ENCODE data around the gene TFRC. TPM values are rescaled to one million over a fixed set of nuclear protein-coding genes. Genes with fewer than 3 reads are reported as not detected.
"Not testable (repeated sequence)": the region's sequence is repeated elsewhere in the genome, so short reads cannot be mapped to it uniquely, and the experiment has no call there.

The TFRC gene
- total and polyA plus RNA-seq, 3 experiments from 2014 or later = 15.9 to 687 (median 669) TPM

DNA sequence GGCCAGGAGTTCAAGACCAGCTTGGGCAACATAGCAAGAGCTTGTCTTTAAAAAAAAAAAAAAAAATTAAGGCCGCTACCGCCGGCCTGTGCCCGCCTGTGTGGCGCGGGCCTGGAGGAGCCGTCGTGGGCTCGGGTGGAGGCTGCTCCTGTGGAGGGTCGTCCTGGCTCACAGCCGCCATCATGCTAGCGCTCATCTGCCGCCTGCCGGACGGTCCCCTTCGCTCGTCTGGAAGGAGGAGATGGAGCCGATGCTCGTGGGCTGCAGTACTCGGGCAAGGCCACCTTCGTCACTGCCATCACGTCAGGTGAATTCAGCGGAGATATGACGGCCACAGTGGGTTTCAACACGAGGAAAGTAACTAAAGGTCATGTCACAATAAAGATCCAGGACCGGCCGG is 37.4 kb downstream of the TFRC start:
- H3K4me1 Mint-ChIP-seq = no peaks in the 10 kb centered on the region
- no peaks in the 10 kb centered on the region for H3K9me3 ChIP-seq (ENCODE audit: low read length)
- ChIA-PET POLR2A (interaction anchor here (0.6 kb wide), 1 partner anchor 52 kb away, joined by 7 read pairs; no protein-coding TSS in a partner anchor), CTCF (no interaction called here)
- no peaks in the 10 kb centered on the region for H3K4me1 ChIP-seq (ENCODE audit: insufficient read depth, low read length)
- peaks cover 14 to 31% (median 20%) of the 10 kb centered on the region in 3 donors for H3K36me3 Mint-ChIP-seq
- no peak overlapping the region for H3K4me3 ChIP-seq (ENCODE audit: low read length)
- H3K27ac ChIP-seq (ENCODE audit: low read depth, low read length) = no peak overlapping the region
- DNase-seq = no peak
- no peaks in the 10 kb centered on the region for H3K27me3 Mint-ChIP-seq
- no peak overlapping the region for H3K4me3 Mint-ChIP-seq
- no peaks in the 10 kb centered on the region for H3K27me3 ChIP-seq (ENCODE audit: insufficient read depth, low read length, poor library complexity, severe bottlenecking)
- H3K27ac Mint-ChIP-seq = no peak overlapping the region
- peaks cover 3 to 21% (median 12%) of the 10 kb centered on the region in 5 donors for H3K9me3 Mint-ChIP-seq
- H3K36me3 ChIP-seq (ENCODE audit: insufficient read depth, low read length) = no peaks in the 10 kb centered on the region

DNA sequence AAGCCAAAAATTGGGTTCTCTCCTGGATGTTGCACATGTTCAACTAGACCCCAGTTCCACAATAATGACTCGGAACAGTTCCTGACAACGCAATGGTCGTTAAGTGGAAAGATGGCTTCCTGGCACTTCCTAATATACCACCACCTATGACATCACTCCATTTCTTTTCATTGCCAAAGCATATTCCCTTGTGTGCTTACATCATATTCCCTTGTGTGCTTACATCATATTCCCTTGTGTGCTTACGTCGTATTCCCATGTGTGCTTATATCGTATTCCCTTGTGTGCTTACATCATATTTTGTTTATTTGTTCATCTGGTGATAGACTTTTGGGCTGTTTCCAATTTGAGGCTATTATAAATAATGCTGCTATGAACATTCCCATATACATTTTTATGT is 39.2 kb downstream of the TFRC start:
- no peak overlapping the region for H3K27ac ChIP-seq (ENCODE audit: low read depth, low read length)
- no peaks in the 10 kb centered on the region for H3K36me3 ChIP-seq (ENCODE audit: insufficient read depth, low read length)
- Mint-ChIP-seq H3K4me3 (no peak overlapping the region), H3K9me3 (peaks cover 3 to 22% (median 12%) of the 10 kb centered on the region in 5 donors), H3K27me3 (no peaks in the 10 kb centered on the region), H3K36me3 (peaks cover 9 to 18% (median 17%) of the 10 kb centered on the region in 3 donors), H3K27ac (no peak overlapping the region), H3K4me1 (no peaks in the 10 kb centered on the region)
- ChIA-PET CTCF (no interaction called here), POLR2A (no interaction called here)
- DNase-seq = no peak
- no peaks in the 10 kb centered on the region for H3K4me1 ChIP-seq (ENCODE audit: insufficient read depth, low read length)
- H3K4me3 ChIP-seq (ENCODE audit: low read length) = no peak overlapping the region
- no peaks in the 10 kb centered on the region for H3K9me3 ChIP-seq (ENCODE audit: low read length)
- no peaks in the 10 kb centered on the region for H3K27me3 ChIP-seq (ENCODE audit: insufficient read depth, low read length, poor library complexity, severe bottlenecking)

DNA sequence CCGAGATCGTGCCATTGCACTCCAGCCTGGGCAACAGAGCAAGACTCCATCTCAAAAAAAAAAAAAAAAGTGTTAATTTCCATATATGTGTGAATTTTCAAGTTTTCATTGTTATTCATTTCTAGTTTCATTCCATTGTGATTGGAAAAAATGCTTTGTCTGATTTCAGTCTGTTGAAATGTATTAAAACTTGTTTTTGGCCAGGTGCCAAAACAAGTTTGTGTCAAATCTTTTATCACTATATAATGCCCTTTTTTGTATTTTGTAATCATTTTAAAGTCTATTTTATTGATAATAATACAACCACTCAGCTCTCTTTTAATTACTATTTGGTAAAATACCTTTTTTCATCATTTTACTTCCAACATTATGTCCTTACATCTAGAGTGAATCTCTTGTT is 42.5 kb downstream of the TFRC start:
- Histone ChIP-seq H3K4me1 (ENCODE audit: insufficient read depth, low read length) (no peaks in the 10 kb centered on the region), H3K4me3 (ENCODE audit: low read length) (no peak overlapping the region), H3K27me3 (ENCODE audit: insufficient read depth, low read length, poor library complexity, severe bottlenecking) (no peaks in the 10 kb centered on the region), H3K36me3 (ENCODE audit: insufficient read depth, low read length) (no peaks in the 10 kb centered on the region), H3K27ac (ENCODE audit: low read depth, low read length) (no peak overlapping the region), H3K9me3 (ENCODE audit: low read length) (no peaks in the 10 kb centered on the region)
- Mint-ChIP-seq H3K27ac (no peak overlapping the region), H3K36me3 (peaks cover 6 to 16% (median 7%) of the 10 kb centered on the region in 3 donors), H3K4me3 (no peak overlapping the region), H3K27me3 (no peaks in the 10 kb centered on the region), H3K9me3 (peaks cover 3 to 22% (median 16%) of the 10 kb centered on the region in 5 donors), H3K4me1 (no peaks in the 10 kb centered on the region)
- POLR2A ChIA-PET = no interaction called here
- CTCF ChIA-PET = no interaction called here
- DNase-seq = no peak

DNA sequence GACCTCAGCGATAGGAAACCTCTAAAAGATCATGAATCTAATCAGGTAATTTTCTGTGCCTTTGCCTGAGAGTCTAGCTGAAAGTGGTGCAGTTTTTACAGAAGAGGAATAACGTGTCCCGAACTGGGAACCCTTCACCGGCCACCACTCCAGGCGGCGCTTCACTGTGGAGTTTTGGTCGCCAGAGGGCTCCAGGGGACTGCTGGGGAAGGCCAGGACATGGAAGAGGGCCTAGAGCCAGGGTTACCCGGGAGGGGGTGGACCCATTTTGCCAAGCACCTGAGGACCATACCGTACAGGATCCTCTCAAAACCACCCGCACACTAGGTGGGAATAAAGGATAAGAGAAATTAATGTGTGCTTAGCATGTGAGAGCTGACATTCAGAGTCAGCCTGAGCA is 55.8 kb downstream of the TFRC start:
- H3K9me3 Mint-ChIP-seq, CTCF ChIA-PET: not testable (repeated sequence)

DNA sequence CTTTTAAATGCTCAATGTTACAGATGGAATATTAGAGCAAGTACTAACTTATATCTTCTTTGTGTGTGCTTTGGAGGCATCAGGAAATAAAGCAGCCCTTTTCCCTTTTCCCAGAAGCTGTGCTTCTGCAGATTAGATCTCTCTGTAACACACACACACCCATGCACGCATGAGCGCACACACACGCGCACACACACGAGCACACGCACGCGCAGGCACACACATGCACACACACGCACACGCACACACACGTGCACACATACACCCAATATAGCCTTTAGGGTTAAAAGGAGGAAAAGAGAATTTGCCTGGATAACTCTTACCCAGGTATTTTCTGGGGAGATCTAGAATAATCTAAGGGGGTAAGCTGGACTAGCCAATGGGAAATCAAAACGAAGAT is 56.9 kb downstream of the TFRC start:
- DNase-seq = no peak
- ChIA-PET POLR2A (no interaction called here), CTCF (no interaction called here)
- Mint-ChIP-seq H3K4me3 (no peak overlapping the region), H3K27ac (no peak overlapping the region), H3K9me3 (no peaks in the 10 kb centered on the region), H3K27me3 (peaks cover 4 to 36% of the 10 kb centered on the region in 2 donors), H3K4me1 (no peaks in the 10 kb centered on the region), H3K36me3 (no peaks in the 10 kb centered on the region)
- no peaks in the 10 kb centered on the region for H3K27me3 ChIP-seq (ENCODE audit: insufficient read depth, low read length, poor library complexity, severe bottlenecking)
- no peak overlapping the region for H3K4me3 ChIP-seq (ENCODE audit: low read length)
- H3K36me3 ChIP-seq (ENCODE audit: insufficient read depth, low read length) = no peaks in the 10 kb centered on the region
- H3K4me1 ChIP-seq (ENCODE audit: insufficient read depth, low read length) = no peaks in the 10 kb centered on the region
- H3K27ac ChIP-seq (ENCODE audit: low read depth, low read length) = no peak overlapping the region
- H3K9me3 ChIP-seq (ENCODE audit: low read length) = no peaks in the 10 kb centered on the region

More for the DNA sequence above, 55.8 kb downstream of the TFRC start:
- H3K36me3 Mint-ChIP-seq; DNase-seq; H3K27ac Mint-ChIP-seq; H3K4me3 ChIP-seq (ENCODE audit: low read length); H3K4me3 Mint-ChIP-seq; H3K36me3 ChIP-seq (ENCODE audit: insufficient read depth, low read length); H3K27me3 ChIP-seq (ENCODE audit: insufficient read depth, low read length, poor library complexity, severe bottlenecking); H3K27ac ChIP-seq (ENCODE audit: low read depth, low read length); H3K9me3 ChIP-seq (ENCODE audit: low read length); POLR2A ChIA-PET; H3K4me1 Mint-ChIP-seq; H3K4me1 ChIP-seq (ENCODE audit: insufficient read depth, low read length): not testable (repeated sequence)
- H3K27me3 Mint-ChIP-seq = peaks cover 4 to 31% of the 10 kb centered on the region in 2 donors

DNA sequence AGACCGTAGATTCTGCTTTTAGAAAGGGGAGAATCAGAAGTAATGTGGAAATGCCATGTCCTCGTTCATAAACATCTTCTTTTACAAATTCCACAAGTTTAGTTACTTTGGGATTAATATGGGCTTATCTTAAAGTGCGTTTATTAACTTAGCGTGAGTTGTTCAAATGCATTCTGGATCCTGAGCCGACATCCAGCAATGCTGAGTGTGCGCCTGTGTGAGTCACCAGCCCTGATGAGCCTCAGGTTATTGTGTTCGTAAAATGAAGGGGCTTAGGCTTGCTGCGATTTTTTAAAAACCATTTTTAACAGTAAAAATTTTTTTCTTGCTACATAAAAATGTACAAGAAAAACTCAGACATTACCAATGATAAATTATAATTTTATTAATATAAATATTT is 57.9 kb downstream of the TFRC start:
- no peaks in the 10 kb centered on the region for H3K36me3 Mint-ChIP-seq
- no peaks in the 10 kb centered on the region for H3K9me3 Mint-ChIP-seq
- Histone ChIP-seq H3K27ac (ENCODE audit: low read depth, low read length) (no peak overlapping the region), H3K4me3 (ENCODE audit: low read length) (no peak overlapping the region), H3K9me3 (ENCODE audit: low read length) (no peaks in the 10 kb centered on the region), H3K4me1 (ENCODE audit: insufficient read depth, low read length) (no peaks in the 10 kb centered on the region), H3K36me3 (ENCODE audit: insufficient read depth, low read length) (no peaks in the 10 kb centered on the region), H3K27me3 (ENCODE audit: insufficient read depth, low read length, poor library complexity, severe bottlenecking) (no peaks in the 10 kb centered on the region)
- POLR2A ChIA-PET = no interaction called here
- CTCF ChIA-PET = no interaction called here
- H3K4me1 Mint-ChIP-seq = peaks cover 0 to 1% (median 0%) of the 10 kb centered on the region in 3 donors
- H3K27me3 Mint-ChIP-seq = peaks cover 6 to 36% of the 10 kb centered on the region in 2 donors
- H3K4me3 Mint-ChIP-seq = no peak overlapping the region
- no peak for DNase-seq
- no peak overlapping the region for H3K27ac Mint-ChIP-seq

DNA sequence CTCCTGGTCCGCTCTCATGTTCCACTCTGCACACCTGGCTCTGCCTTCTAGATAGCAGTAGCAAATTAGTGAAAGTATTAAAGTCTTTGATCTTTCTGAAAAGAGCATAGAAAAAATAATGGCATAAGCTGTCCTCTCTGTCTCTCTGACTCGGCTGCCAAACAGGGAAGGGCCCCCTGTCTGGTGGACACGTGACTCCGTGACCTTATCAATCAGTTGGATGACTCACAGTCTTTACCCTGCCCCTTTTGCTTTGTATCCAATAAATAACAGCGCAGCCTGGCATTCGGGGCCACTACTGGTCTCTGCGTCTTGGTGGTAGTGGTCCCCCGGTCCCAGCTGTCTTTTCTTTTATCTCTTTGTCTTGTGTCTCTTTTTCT is 59.4 kb downstream of the TFRC start:
- POLR2A ChIA-PET, CTCF ChIA-PET, H3K4me1 Mint-ChIP-seq: not testable (repeated sequence)

DNA sequence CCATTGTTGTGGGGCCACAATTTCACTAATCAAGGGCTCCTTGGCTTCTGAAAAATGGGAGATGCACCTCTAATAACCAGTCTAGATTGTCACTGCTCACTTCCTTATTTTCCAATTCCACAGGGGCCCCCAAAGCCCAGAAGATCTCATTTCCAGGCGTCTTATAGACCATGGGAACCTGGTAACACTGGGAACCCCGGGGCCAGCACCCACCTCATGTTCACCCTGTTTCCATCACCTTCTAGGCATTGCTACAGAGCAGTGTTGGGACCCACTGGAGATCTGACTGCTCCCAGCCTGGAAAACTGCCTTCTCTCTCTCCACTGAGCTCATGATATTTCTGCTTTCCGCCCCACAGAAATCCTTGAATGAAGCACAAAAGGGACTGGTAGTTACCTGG is 61.5 kb downstream of the TFRC start:
- Mint-ChIP-seq H3K27ac (peak overlapping the region in 1 of 8 donors; percentile 10), H3K4me3 (no peak overlapping the region), H3K9me3 (no peaks in the 10 kb centered on the region), H3K36me3 (no peaks in the 10 kb centered on the region), H3K4me1 (peaks cover 0 to 1% (median 0%) of the 10 kb centered on the region in 3 donors), H3K27me3 (peaks cover 6 to 21% of the 10 kb centered on the region in 2 donors)
- Histone ChIP-seq H3K4me1 (ENCODE audit: insufficient read depth, low read length) (no peaks in the 10 kb centered on the region), H3K9me3 (ENCODE audit: low read length) (no peaks in the 10 kb centered on the region), H3K36me3 (ENCODE audit: insufficient read depth, low read length) (no peaks in the 10 kb centered on the region), H3K27me3 (ENCODE audit: insufficient read depth, low read length, poor library complexity, severe bottlenecking) (no peaks in the 10 kb centered on the region), H3K27ac (ENCODE audit: low read depth, low read length) (no peak overlapping the region), H3K4me3 (ENCODE audit: low read length) (no peak overlapping the region)
- no peak for DNase-seq
- POLR2A ChIA-PET = interaction anchor here (0.6 kb wide), 1 partner anchor 1704 kb away, joined by 3 read pairs; no protein-coding TSS in a partner anchor
- CTCF ChIA-PET = no interaction called here

More for the DNA sequence above, 59.4 kb downstream of the TFRC start:
- not testable (repeated sequence) for H3K27ac Mint-ChIP-seq; H3K27ac ChIP-seq (ENCODE audit: low read depth, low read length); H3K4me3 Mint-ChIP-seq; H3K4me1 ChIP-seq (ENCODE audit: insufficient read depth, low read length); H3K36me3 Mint-ChIP-seq; DNase-seq; H3K9me3 ChIP-seq (ENCODE audit: low read length); H3K36me3 ChIP-seq (ENCODE audit: insufficient read depth, low read length); H3K4me3 ChIP-seq (ENCODE audit: low read length); H3K9me3 Mint-ChIP-seq; H3K27me3 ChIP-seq (ENCODE audit: insufficient read depth, low read length, poor library complexity, severe bottlenecking)
- H3K27me3 Mint-ChIP-seq = peaks cover 6 to 33% of the 10 kb centered on the region in 2 donors

DNA sequence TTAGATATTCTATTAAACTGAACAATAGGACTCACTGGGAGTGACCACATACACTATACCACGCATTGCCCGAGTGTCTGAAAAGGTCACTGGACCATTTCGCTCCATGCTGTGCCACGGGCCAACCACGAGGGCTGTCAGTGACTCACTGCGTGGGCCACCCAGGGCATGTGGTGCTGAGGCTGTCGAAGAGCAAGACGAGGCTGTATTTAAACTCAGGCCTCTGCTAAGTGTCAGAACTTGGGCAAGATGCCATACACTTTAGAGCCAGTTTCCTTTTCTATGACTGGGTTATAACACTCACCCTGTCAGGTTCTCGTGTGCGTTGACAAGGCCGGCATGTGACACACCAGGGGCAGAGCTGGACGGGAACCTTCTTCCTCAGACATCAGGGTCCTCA is 62.3 kb downstream of the TFRC start:
- DNase-seq = not testable (repeated sequence)

More for the DNA sequence above, 62.3 kb downstream of the TFRC start:
- H3K9me3 ChIP-seq (ENCODE audit: low read length); H3K4me3 Mint-ChIP-seq; H3K27ac Mint-ChIP-seq; H3K4me3 ChIP-seq (ENCODE audit: low read length); H3K27ac ChIP-seq (ENCODE audit: low read depth, low read length); H3K9me3 Mint-ChIP-seq; POLR2A ChIA-PET; H3K27me3 ChIP-seq (ENCODE audit: insufficient read depth, low read length, poor library complexity, severe bottlenecking); H3K36me3 Mint-ChIP-seq; H3K4me1 Mint-ChIP-seq; H3K4me1 ChIP-seq (ENCODE audit: insufficient read depth, low read length); CTCF ChIA-PET; H3K36me3 ChIP-seq (ENCODE audit: insufficient read depth, low read length): not testable (repeated sequence)
- peaks cover 6 to 20% of the 10 kb centered on the region in 2 donors for H3K27me3 Mint-ChIP-seq
